ENCODE measurements around the gene GP5.

GRCh38 chr3:194401868-194402329 is 2.8 kb upstream of the GP5 start:
- TF ChIP-seq CTCF (IDR thresholded peaks at IDR 0.05; ENCODE audit: insufficient read depth, low read length): no peak
- TF ChIP-seq POLR2AphosphoS5 (IDR thresholded peaks at IDR 0.05; ENCODE audit: low read depth): no peak; the same call in 1 of the 2 replicates
- no peak for TF ChIP-seq REST (IDR thresholded peaks at IDR 0.05; ENCODE audit: insufficient replicate concordance, low read depth)
- no peak for TF ChIP-seq GABPA (IDR thresholded peaks at IDR 0.05; ENCODE audit: low read depth)
- no peak for TF ChIP-seq SPI1 (IDR thresholded peaks at IDR 0.05; ENCODE audit: borderline replicate concordance, low read depth)

All from HL-60 (cell line).